NB4 (cell line): Measurements from ENCODE around the gene NUDT21.

Source experiments
- POLR2A ChIP-seq: IDR thresholded peaks from 2 replicates; pipeline ENCODE4 v1.6.1; 2011; ENCODE audit warnings: mild to moderate bottlenecking; ENCODE audit not compliant: insufficient read length; ENCODE audit errors: extremely low read depth
- TF ChIP-seq, protein P1 (sequence below): IDR thresholded peaks from one replicate; pipeline ENCODE4 v1.5.1; 2012; ENCODE audit warnings: low read depth, low read length
- TF ChIP-seq, protein P2 (sequence below): IDR thresholded peaks from 2 replicates; pipeline ENCODE4 v1.6.1; 2011; ENCODE audit warnings: low read depth, low read length

DNA sequence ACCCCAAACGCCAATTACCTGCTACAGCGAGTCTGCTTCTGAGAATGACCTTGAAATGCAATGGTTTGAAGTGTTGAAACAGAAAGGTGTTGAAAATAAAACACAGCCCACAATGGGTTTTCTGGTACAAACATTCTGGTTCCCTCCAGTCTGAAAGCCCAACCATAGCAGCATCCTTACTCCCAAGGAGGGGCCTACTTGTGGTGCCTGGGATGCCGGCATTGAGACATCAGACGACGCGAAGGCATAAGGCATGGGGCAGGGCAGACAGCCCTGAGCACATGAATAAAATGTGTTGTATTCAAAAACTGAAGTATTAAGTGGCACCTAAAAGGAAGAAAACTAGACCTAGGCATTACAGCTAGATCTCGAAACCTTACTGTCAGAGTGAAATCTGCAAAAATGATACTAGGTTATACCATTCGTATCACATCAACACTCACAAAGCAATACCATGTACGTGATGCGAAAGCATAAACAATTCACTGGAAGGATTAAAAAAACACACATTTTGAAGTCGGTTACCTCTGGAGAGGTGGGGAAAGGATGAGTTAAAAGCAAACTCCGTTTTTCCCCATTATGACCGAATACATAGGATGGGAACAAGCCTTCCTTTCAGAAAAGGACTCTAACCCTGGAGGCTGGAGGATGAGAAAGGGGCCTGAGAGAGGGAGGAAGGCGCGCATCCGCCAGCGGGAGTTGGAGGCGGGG is 702 bp downstream of the NUDT21 start:
- TF ChIP-seq, protein P1, sequence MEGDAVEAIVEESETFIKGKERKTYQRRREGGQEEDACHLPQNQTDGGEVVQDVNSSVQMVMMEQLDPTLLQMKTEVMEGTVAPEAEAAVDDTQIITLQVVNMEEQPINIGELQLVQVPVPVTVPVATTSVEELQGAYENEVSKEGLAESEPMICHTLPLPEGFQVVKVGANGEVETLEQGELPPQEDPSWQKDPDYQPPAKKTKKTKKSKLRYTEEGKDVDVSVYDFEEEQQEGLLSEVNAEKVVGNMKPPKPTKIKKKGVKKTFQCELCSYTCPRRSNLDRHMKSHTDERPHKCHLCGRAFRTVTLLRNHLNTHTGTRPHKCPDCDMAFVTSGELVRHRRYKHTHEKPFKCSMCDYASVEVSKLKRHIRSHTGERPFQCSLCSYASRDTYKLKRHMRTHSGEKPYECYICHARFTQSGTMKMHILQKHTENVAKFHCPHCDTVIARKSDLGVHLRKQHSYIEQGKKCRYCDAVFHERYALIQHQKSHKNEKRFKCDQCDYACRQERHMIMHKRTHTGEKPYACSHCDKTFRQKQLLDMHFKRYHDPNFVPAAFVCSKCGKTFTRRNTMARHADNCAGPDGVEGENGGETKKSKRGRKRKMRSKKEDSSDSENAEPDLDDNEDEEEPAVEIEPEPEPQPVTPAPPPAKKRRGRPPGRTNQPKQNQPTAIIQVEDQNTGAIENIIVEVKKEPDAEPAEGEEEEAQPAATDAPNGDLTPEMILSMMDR, result no peak
- TF ChIP-seq POLR2A, result no peak
- TF ChIP-seq, protein P2, sequence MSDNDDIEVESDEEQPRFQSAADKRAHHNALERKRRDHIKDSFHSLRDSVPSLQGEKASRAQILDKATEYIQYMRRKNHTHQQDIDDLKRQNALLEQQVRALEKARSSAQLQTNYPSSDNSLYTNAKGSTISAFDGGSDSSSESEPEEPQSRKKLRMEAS, result no peak
